ENCODE data around the gene BAZ1B.

- no peak for TF ChIP-seq CTCF (IDR thresholded peaks at IDR 0.05 in 4 of 5, conservative IDR thresholded peaks at IDR 0.05 in 1 of 5)
- no peak for TF ChIP-seq POLR2A (IDR thresholded peaks at IDR 0.05)
These were observed 8.7 kb upstream of the BAZ1B start for GRCh38 chr7:73530800-73531199.
